HG02798 (cell line): Measurements from ENCODE around the gene RNGTT.
"Not testable (repeated sequence)": the region's sequence is repeated elsewhere in the genome, so short reads cannot be mapped to it uniquely, and the experiment has no call there.

Experiments
- ATAC-seq: cut with Tn5 transposase; IDR thresholded peaks from one replicate; pipeline ENCODE4 v1.9.1; 2021; ENCODE audit warnings: mild to moderate bottlenecking; ENCODE audit not compliant: unreplicated experiment, poor library complexity

The RNGTT gene

GRCh38 chr6:88741939-88742338, 221.5 kb downstream of the RNGTT start:
- no peak for ATAC-seq

DNA sequence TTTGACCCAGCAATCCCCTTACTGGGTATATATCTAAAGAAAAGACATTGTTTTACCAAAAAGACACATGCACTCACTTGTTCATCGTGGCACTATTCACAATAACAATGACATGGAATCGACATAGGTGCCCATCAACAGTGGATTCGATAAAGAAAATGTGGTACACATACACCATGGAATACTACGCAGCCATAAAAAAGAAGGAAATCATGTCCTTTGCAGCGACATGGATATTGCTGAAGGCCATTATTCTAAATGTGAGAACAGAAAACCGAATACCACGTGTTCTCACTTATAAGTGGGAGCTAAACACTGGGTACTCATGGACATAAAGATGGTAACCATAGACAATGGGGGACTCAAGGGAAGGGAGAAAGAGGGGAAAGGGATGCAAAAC, 222.3 kb downstream of the RNGTT start:
- no peak for ATAC-seq

DNA sequence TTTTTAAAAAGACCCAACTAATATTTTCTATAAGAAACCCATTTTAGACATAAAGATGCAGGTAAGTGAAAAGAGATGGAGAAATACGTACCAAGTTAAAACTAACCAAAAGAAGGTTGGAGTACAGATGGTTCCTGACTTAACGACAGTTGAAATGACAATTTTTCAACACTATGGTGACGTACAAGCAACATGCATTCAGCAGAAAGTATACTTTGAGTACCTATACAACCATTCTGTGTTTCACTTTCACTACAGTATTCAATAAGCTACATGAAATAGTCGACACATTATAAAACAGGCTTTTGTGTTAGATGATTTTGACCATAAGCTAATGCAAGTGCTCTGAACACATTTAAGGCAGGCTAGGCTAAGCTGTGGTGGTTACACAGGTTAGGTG, 228.9 kb downstream of the RNGTT start:
- no peak for ATAC-seq

GRCh38 chr6:88730611-88731011, 232.8 kb downstream of the RNGTT start:
- no peak for ATAC-seq

DNA sequence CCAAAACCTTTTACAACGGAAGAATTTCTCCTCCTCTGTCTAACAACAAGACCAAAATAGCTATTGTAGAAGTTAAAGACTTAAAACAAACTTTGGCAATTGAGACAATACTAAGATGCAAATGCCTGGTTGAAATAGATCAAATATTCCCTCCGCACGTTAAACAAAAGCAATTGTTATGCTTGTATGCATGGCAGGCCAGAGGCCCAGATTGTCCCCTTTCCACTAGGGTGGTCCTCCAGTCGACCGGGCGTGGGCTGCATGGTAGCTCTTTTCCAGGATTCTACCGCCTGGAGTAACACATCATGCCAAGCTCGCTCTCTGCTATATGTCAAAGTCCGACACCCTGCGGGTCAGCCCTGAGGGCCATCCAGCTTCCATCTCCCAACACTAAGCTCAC, 234.7 kb downstream of the RNGTT start:
- no peak for ATAC-seq

DNA sequence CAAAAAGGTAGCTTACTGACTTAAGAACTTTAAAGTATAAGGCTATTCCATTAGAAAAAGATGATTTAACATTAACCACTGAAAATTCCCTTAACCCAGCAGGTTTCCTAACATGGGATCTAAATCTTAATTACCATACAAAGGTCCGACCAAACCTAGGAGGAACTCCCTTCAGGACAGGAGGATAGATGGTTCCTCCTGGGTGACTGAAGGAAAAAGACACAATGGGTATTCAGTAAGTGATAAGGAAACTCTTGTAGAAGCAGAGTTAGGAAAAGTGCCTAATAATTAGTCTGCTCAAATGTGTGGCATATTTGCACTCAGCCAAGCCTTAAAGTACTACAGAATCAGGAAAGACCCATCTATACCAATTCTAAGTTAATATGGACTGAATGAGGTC, 237.0 kb downstream of the RNGTT start:
- not testable (repeated sequence) for ATAC-seq

- ATAC-seq = no peak
These were observed 238.1 kb downstream of the RNGTT start for GRCh38 chr6:88725111-88725975.

- no peak for ATAC-seq
These were observed 240.7 kb downstream of the RNGTT start for GRCh38 chr6:88722686-88723085.

GRCh38 chr6:88716399-88716798, 247.0 kb downstream of the RNGTT start:
- ATAC-seq = not testable (repeated sequence)

DNA sequence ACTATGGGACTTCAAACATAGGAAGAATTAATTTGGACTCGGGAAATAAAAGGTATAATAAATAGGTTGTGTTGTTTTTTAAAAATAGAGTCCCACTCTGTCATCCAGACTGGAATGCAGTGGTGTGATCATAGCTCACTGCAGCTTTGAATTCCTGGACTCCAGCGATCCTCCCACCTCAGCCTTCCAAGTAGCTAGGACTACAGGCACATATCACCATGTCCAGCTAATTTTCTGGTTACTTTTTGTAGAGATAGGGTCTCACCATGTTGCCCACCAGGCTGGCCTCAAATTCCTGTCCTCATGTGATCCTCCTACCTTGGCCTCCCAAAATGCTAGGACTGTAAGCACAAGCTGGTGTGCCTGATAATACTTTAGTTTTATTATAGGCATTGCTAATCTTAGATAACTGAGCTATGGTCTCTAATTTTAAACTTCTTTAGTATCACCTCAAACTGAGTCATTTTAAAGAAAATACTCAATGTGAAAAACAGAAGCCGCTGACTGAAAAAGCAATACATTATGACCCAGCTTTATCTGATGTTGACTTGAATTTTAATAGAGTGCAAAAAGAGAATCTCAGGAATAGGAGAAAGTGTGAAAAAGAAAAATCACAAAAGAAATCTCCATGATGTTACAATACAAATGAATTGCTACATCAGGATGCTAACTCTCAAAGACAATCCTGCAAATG, 251.0 kb downstream of the RNGTT start:
- no peak for ATAC-seq

GRCh38 chr6:88709819-88710246, 253.6 kb downstream of the RNGTT start:
- no peak for ATAC-seq

GRCh38 chr6:88708197-88708744, 255.1 kb downstream of the RNGTT start:
- no peak for ATAC-seq

DNA sequence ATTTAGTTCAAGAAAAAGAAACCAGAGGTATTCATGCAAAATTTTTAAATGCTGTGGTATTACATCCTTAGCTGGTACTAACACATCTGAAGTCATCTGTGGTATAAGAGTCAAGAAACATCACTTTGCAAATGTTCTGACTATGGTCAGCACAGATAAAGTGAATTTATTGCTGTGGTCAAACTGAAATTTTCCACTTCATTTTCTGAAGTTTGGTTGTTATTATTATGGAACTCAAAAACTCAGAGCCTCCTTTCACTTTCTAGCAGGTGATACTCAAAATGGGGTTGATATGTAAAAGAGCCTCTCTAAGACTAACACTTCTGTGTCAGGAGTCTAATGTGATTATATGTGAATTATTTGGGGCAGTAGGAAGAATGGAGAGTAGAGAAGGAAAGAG, 257.8 kb downstream of the RNGTT start:
- peak; percentile 88 for ATAC-seq

GRCh38 chr6:88704980-88705379, 258.4 kb downstream of the RNGTT start:
- no peak for ATAC-seq

DNA sequence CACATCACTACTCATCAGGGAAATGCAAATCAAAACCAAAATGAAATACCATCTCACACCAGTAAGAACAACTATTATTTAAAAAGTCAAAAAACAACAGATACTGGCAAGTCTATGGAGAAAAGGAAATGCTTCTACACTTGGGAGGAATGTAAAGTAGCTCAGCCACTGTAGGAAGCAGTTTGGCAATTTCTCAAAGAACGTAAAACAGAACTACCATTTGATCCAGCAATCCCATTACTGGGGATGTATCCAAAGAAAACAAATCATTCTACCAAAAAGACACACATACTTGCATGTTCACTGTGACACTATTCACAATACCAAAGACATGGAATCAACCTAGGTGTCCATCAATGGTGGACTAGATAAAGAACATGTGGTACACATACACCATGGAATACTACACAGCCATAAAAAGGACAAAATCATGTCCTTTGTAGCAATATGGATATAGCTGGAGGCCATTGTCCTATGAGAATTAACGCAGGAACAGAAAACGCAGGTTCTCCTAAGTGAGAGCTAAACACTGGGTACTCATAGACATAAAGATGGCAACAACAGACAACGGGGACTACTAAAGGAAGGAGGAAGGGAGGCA, 260.4 kb downstream of the RNGTT start:
- no peak for ATAC-seq

DNA sequence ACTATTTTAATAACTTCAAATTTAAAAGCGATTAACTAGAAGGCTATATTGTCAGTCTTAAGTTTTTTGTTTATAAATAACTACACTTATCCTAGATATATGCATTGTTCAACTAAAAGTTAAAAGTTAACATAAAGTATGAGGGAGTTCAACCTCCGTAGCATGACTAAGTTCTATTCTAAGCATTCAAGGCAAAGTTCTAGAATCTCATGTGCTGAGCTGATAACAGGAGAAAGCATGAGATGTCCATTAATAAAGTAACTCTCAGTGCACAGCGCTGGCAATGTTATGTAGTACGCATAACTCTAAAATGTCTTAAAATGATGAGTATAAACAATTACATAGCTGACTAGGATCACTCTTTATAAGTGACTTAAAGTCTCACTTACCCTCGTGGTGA, 264.8 kb downstream of the RNGTT start:
- no peak for ATAC-seq

- no peak for ATAC-seq
These were observed 267.5 kb downstream of the RNGTT start for GRCh38 chr6:88695937-88696336.

DNA sequence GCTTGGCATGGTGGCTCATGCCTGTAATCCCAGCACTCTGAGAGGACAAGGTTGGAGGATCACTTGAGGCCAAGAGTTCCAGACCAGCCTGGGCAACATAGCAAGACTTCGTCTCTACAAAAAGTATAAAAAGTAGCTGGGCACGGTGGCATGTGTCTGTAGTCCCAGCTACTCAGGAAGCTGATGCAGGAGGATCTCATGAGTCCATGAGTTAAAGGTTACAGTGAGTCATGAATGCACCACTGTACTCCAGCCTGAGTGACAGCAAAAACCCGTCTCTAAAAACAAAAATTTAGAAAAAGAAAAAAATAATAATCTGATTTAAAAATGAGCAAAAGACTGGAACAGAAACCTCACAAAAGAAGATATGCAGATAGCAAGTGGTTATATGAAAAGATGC, 279.7 kb downstream of the RNGTT start:
- ATAC-seq = no peak

DNA sequence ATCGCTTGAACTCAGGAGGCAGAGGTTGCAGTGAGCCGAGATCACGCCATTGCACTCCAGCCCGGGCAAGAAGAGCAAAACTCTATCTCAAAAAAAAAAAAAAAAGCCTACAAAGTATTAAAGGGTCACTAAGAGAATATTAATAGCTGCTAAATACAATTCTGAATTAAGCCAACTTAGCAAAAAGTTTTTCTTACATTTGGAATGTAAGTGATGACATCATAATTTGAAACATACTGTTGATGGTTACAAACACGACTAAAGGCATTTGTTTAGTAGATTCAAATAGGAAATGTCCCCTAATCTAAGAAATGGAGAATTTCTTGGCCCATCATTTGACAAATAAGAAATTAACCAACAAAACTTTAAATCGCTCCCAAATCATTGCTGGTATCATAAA, 282.8 kb downstream of the RNGTT start:
- ATAC-seq = no peak

GRCh38 chr6:88679841-88680240, 283.6 kb downstream of the RNGTT start:
- ATAC-seq = no peak

DNA sequence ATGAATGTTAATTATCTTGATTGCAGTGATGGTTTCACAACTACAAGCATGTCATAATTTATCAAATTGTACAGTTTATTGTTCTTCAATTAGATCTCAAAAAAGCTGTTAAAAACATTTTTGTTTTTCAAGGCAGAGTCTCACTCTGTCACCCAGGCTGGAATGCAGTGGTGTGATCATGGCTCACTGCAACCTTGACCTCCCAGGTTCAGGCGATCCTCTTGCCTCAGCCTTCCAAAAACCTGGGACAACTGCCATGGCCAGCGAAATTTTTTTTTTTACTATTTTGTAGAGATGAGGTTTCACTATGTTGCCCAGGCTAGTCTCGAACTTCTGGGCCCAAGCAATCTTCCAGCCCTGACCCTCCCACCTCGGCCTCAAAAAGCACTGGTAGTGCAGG, 286.1 kb downstream of the RNGTT start:
- ATAC-seq = no peak
